Bone marrow (tissue), 2 donors: ENCODE results near the gene LRRC37B.
"Not testable (repeated sequence)": the region's sequence is repeated elsewhere in the genome, so short reads cannot be mapped to it uniquely, and the experiment has no call there.

ENCODE experiments used
- DNase-seq, 2 donors: peaks; one replicate each; lab custom pipeline; 2025; lab: John Stamatoyannopoulos, UW

The LRRC37B gene

GRCh38 chr17:32086833-32087232 is 79.7 kb downstream of the LRRC37B start:
- not testable (repeated sequence) for DNase-seq

GRCh38 chr17:32092062-32092461 is 84.9 kb downstream of the LRRC37B start:
- DNase-seq, result not testable (repeated sequence)

GRCh38 chr17:32099686-32100085 is 92.5 kb downstream of the LRRC37B start:
- DNase-seq, result no peak

GRCh38 chr17:32100323-32100722 is 93.1 kb downstream of the LRRC37B start:
- DNase-seq, result not testable (repeated sequence)

GRCh38 chr17:32100971-32101631 is 93.9 kb downstream of the LRRC37B start:
- DNase-seq, result no peak

GRCh38 chr17:32102172-32102571 is 95.0 kb downstream of the LRRC37B start:
- no peak for DNase-seq

GRCh38 chr17:32102646-32103186 is 95.5 kb downstream of the LRRC37B start:
- no peak for DNase-seq
